Measurements from ENCODE around the gene ASCL2. TPM values are rescaled to one million over a fixed set of nuclear protein-coding genes. Genes with fewer than 3 reads are reported as not detected.

ASCL2 gene
- total RNA-seq, 2 donors from 2014 or later, result 0.43 to 0.69 TPM

- intact Hi-C loops (cut with DNase I), result no loop called here
Observed at GRCh38 chr11:2266586-2267305, 3.6 kb downstream of the ASCL2 start.

GRCh38 chr11:2265854-2266585 is 4.4 kb downstream of the ASCL2 start:
- no peak for DNase-seq (ENCODE audit: low spot score)
- intact Hi-C loops (cut with DNase I), result no loop called here

More at GRCh38 chr11:2266586-2267305, 3.6 kb downstream of the ASCL2 start:
- no peak for DNase-seq (ENCODE audit: low spot score)

DNA sequence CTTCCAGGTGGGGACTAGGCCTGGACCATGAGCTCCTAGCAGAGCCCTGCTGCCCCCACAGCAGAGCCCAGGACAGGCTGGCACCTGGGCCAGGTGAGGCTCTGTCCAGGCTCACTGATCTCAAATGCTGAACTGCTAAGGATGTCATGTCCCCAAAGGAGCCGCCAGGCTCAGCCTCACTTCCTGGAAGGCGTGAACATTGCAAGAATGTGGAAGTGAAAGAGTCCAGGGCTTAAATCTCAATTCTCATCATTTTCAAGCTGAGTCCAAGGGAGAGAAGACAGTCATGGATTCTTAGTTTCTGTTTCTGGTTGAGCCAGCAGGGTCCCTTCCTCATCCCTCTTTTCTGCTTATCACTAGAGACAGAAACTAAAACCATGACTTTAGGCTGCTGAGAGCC is 5.0 kb downstream of the ASCL2 start:
- intact Hi-C loops (cut with DNase I), result no loop called here
- peak; percentile 81 for DNase-seq (ENCODE audit: low spot score)

DNA sequence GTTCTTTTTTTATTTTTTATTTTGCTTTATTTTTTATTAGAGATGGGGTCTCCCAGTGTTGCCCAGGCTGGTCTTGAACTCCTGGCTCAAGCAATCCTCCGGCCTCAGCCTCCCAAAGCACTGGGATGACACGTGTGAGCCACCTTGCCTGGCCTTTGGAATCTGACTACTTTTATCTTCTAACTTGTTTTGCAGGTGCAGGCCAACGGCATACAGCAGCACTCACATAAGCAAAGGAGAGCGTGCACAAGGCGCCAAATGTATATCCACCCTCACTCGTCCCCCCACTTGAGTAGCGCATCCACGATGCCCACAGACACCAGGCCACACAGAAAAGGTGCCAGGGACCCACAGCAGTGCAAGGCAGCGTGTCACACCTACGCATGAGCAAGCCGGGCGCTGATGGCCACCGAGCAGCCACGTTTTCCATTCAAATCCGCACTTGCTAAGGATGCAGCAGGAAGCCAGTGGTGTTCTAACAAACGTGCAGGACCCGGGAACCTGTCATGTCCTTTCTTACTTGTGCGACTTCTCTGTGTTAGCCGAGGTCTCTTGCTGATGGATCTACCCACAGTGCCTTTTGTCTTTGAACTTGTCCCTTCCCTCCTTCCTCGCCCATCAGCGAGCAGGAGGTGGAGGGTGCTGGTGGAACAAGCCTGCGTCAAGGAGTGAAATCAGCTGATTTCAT is 5.9 kb downstream of the ASCL2 start:
- intact Hi-C loops (cut with DNase I), result no loop called here
- DNase-seq (ENCODE audit: low spot score), result no peak

GRCh38 chr11:2263724-2264360 is 6.5 kb downstream of the ASCL2 start:
- intact Hi-C loops (cut with DNase I), result no loop called here
- DNase-seq (ENCODE audit: low spot score), result no peak

DNA sequence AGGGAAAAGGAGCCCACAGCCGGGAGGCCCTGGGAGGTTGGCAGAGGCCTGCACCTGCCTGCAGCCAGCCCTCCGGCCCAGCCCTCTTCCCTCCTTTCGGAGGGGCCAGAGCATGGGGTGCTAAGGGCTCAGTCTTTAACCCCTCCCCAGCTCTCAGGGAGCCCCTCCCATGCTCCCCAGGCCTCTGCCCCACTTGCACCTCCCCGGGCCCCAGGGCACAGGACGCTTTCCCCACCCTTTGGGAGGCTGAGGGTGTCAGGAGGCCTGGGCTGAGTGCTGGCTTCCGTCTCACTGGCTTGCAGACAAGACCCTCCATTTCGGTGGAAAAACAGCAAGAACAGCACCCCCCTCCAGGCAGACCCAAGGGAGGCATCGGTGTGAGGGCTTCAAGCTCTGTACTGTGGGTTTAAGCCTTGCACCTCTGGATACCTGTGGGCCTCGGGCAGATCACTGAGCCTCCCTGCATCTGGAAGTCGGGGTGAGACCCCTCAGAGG is 7.3 kb downstream of the ASCL2 start:
- intact Hi-C loops (cut with DNase I), result no loop called here
- no peak for DNase-seq (ENCODE audit: low spot score)

GRCh38 chr11:2262301-2263070 is 7.9 kb downstream of the ASCL2 start:
- no peak for DNase-seq (ENCODE audit: low spot score)

GRCh38 chr11:2261436-2262230 is 8.8 kb downstream of the ASCL2 start:
- intact Hi-C loops (cut with DNase I), result no loop called here
- DNase-seq (ENCODE audit: low spot score), result no peak

More at GRCh38 chr11:2262301-2263070, 7.9 kb downstream of the ASCL2 start:
- intact Hi-C loops (cut with DNase I), result no loop called here

DNA sequence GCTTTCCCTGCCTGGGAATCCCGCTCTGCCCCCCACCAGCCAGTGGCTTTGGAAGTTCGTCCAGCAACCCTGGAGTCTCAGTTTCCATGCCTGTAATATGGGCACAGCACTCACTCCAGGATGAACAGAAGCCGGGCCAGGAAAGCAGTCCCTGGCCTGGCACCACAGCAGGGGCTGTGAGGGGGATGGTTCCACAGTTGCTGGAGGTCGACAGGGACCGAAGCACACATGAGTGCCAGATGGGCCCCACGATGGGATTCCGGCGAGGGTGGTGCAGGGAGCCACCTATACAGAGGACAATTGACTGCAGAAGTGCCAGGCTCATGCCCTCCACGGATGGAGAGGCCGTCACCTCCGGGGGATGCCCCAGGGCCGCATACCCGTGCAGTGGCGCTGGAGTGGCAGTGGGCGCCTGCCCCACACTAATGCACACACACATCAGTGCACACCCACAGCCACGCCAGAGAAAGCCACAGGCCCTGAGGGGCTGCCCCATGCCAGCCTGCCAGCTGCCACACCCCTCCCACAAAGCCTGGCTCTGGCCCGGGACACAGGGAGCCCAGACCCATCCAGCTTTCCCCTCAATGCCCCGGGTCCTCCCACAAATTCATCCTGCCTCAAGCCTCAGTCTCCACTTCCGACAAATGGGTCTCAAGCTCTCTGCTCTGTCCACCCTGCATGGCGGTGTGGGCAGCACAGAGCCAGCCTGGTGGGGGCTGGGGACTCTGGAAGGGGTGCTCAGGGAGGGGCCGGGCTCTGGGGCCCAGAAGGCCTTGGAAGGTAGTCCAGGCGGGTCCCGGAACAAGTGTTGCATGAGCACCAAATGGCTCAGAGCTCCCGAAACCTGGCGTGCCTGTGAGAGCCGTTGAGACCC is 9.7 kb downstream of the ASCL2 start:
- intact Hi-C loops (cut with DNase I), result no loop called here
- DNase-seq (ENCODE audit: low spot score), result no peak

GRCh38 chr11:2259897-2260451 is 10.4 kb downstream of the ASCL2 start:
- no peak for DNase-seq (ENCODE audit: low spot score)
- intact Hi-C loops (cut with DNase I), result loop anchor here in 1 of 2 donors (10.0 kb wide), 1 partner anchor 925 kb away; no protein-coding TSS in a partner anchor

DNA sequence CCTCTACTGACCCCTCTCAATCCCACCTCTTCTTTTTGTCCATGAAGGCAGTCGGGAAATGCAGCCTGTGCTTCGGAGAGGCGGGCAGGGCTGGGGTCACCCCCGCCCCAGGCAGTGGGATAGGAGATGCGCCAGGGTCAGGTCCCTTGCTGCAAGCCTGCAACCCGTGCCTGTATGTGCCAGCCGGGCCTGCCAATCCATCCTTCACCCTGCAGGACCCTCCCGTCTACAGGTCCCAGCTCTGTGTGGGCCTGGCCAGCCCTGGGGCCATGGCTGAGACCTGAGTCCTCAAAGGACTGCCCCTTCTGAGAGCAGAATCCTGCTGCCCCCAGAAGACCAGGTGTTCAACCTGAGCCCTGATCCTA is 10.9 kb downstream of the ASCL2 start:
- DNase-seq (ENCODE audit: low spot score), result no peak
- intact Hi-C loops (cut with DNase I), result loop anchor here in 1 of 2 donors (10.0 kb wide), 1 partner anchor 925 kb away; no protein-coding TSS in a partner anchor

GRCh38 chr11:2258501-2259465 is 11.6 kb downstream of the ASCL2 start:
- DNase-seq (ENCODE audit: low spot score), result no peak
- intact Hi-C loops (cut with DNase I), result loop anchor here in 1 of 2 donors (10.0 kb wide), 1 partner anchor 924 kb away; no protein-coding TSS in a partner anchor

- intact Hi-C loops (cut with DNase I), result loop anchor here in 1 of 2 donors (10.0 kb wide), 1 partner anchor 922 kb away; no protein-coding TSS in a partner anchor
- no peak for DNase-seq (ENCODE audit: low spot score)
Observed at GRCh38 chr11:2256951-2257700, 13.3 kb downstream of the ASCL2 start.

- intact Hi-C loops (cut with DNase I), result loop anchor here in 1 of 2 donors (10.0 kb wide), 1 partner anchor 922 kb away; no protein-coding TSS in a partner anchor
- DNase-seq (ENCODE audit: low spot score), result no peak
Observed at GRCh38 chr11:2256293-2256913, 14.0 kb downstream of the ASCL2 start.

Data from posterior vena cava (tissue), 2 donors.